Activated CD4-positive, alpha-beta memory T cell treated with anti-CD3 and anti-CD28 coated beads, Interleukin-2, amount 10 ng/mL, durations not matched to agents 7 days and 5 days (primary cell): ENCODE measurements around the gene SLC44A3. TPM values are rescaled to one million over a fixed set of nuclear protein-coding genes. Genes with fewer than 3 reads are reported as not detected.

Experiments used
- CTCF ChIA-PET: fragments of 350-600 bp; sonication (Branson Sonifier 250); formaldehyde crosslinking; loops from one replicate; lab custom pipeline; 2021; ENCODE audit warnings: antibody characterized with exemption, inconsistent platforms; lab: Charles Lee
- POLR2A ChIA-PET: fragments of 350-600 bp; sonication (Branson Sonifier 250); formaldehyde crosslinking; loops from one replicate; lab custom pipeline; 2021; ENCODE audit warnings: antibody characterized with exemption; lab: Charles Lee
- DNase-seq: peaks from one replicate; pipeline ENCODE4 v3.0.0-alpha.2; 2020
- H3K27ac Mint-ChIP-seq: one replicate; pipeline ENCODE4 v1.8.0; 2021; ENCODE audit warnings: mild to moderate bottlenecking, mixed read lengths
- H3K27me3 Mint-ChIP-seq: one replicate; pipeline ENCODE4 v1.8.0; 2021; ENCODE audit warnings: mixed read lengths
- H3K36me3 Mint-ChIP-seq: one replicate; pipeline ENCODE4 v1.8.0; 2021; ENCODE audit warnings: low read depth, mixed read lengths
- H3K4me1 Mint-ChIP-seq: one replicate; pipeline ENCODE4 v1.8.0; 2021; ENCODE audit warnings: mixed read lengths
- H3K4me3 Mint-ChIP-seq: one replicate; pipeline ENCODE4 v1.8.0; 2021; ENCODE audit warnings: mild to moderate bottlenecking, mixed read lengths
- H3K9me3 Mint-ChIP-seq: one replicate; pipeline ENCODE4 v1.8.0; 2021; ENCODE audit warnings: mixed read lengths
- total RNA-seq, 2 experiments: library from RNA; stranded (reverse); gene quantifications; one replicate each; pipeline ENCODE4 v1.2.3, GENCODE V29; 2021

Gene SLC44A3
- total RNA-seq, 2 experiments from 2014 or later, result 0.25 to 0.35 TPM

GRCh38 chr1:94805912-94806311 lies 14.2 kb upstream of the SLC44A3 start:
- H3K27ac Mint-ChIP-seq, result no peak overlapping the region
- peaks cover 31% of the 10 kb centered on the region for H3K4me1 Mint-ChIP-seq
- H3K36me3 Mint-ChIP-seq, result no peaks in the 10 kb centered on the region
- DNase-seq, result peak; percentile 60
- ChIA-PET POLR2A (no interaction called here), CTCF (interaction anchor here (0.6 to 5.2 kb wide), 20 partner anchors 9 to 767 kb away, joined by 3 to 55 read pairs (median 3); no protein-coding TSS in a partner anchor)
- H3K9me3 Mint-ChIP-seq, result no peaks in the 10 kb centered on the region
- H3K27me3 Mint-ChIP-seq, result no peaks in the 10 kb centered on the region
- no peak overlapping the region for H3K4me3 Mint-ChIP-seq

- Mint-ChIP-seq H3K9me3 (no peaks in the 10 kb centered on the region), H3K4me1 (peaks cover 31% of the 10 kb centered on the region), H3K27ac (no peak overlapping the region), H3K4me3 (no peak overlapping the region), H3K36me3 (no peaks in the 10 kb centered on the region), H3K27me3 (no peaks in the 10 kb centered on the region)
- CTCF ChIA-PET, result interaction anchor here (0.7 to 5.2 kb wide), 15 partner anchors 9 to 767 kb away, joined by 3 to 55 read pairs (median 3); no protein-coding TSS in a partner anchor
- POLR2A ChIA-PET, result no interaction called here
- no peak for DNase-seq
Measured at GRCh38 chr1:94806441-94806871, 13.7 kb upstream of the SLC44A3 start.

GRCh38 chr1:94807742-94808491 lies 12.2 kb upstream of the SLC44A3 start:
- H3K36me3 Mint-ChIP-seq, result no peaks in the 10 kb centered on the region
- H3K4me1 Mint-ChIP-seq, result peaks cover 26% of the 10 kb centered on the region
- peaks cover 7% of the 10 kb centered on the region for H3K27me3 Mint-ChIP-seq
- ChIA-PET POLR2A (no interaction called here), CTCF (no interaction called here)
- DNase-seq, result peak; percentile 32
- no peak overlapping the region for H3K27ac Mint-ChIP-seq
- H3K9me3 Mint-ChIP-seq, result no peaks in the 10 kb centered on the region
- no peak overlapping the region for H3K4me3 Mint-ChIP-seq

GRCh38 chr1:94808669-94809068 lies 11.5 kb upstream of the SLC44A3 start:
- Mint-ChIP-seq H3K27ac (no peak overlapping the region), H3K4me3 (no peak overlapping the region), H3K9me3 (no peaks in the 10 kb centered on the region), H3K27me3 (peaks cover 9% of the 10 kb centered on the region), H3K4me1 (peaks cover 26% of the 10 kb centered on the region), H3K36me3 (no peaks in the 10 kb centered on the region)
- no peak for DNase-seq
- ChIA-PET CTCF (no interaction called here), POLR2A (no interaction called here)

- DNase-seq, result no peak
- Mint-ChIP-seq H3K36me3 (no peaks in the 10 kb centered on the region), H3K4me3 (no peak overlapping the region), H3K9me3 (peaks cover 2% of the 10 kb centered on the region), H3K27ac (no peak overlapping the region), H3K4me1 (peaks cover 12% of the 10 kb centered on the region), H3K27me3 (peaks cover 27% of the 10 kb centered on the region)
- ChIA-PET CTCF (no interaction called here), POLR2A (no interaction called here)
Measured at GRCh38 chr1:94812985-94813384, 7.2 kb upstream of the SLC44A3 start.

GRCh38 chr1:94816030-94816429 lies 4.1 kb upstream of the SLC44A3 start:
- CTCF ChIA-PET, result no interaction called here
- no peak overlapping the region for H3K4me3 Mint-ChIP-seq
- no peak overlapping the region for H3K27ac Mint-ChIP-seq
- peaks cover 44% of the 10 kb centered on the region for H3K27me3 Mint-ChIP-seq
- H3K9me3 Mint-ChIP-seq, result peaks cover 2% of the 10 kb centered on the region
- POLR2A ChIA-PET, result no interaction called here
- peaks cover 3% of the 10 kb centered on the region for H3K4me1 Mint-ChIP-seq
- H3K36me3 Mint-ChIP-seq, result no peaks in the 10 kb centered on the region
- DNase-seq, result no peak

GRCh38 chr1:94817712-94818111 lies 2.4 kb upstream of the SLC44A3 start:
- H3K4me1 Mint-ChIP-seq, result peaks cover 3% of the 10 kb centered on the region
- no peak for DNase-seq
- H3K36me3 Mint-ChIP-seq, result no peaks in the 10 kb centered on the region
- ChIA-PET CTCF (interaction anchor here (1.1 to 1.5 kb wide), 2 partner anchors 12 to 37 kb away, joined by 4 to 5 read pairs; no protein-coding TSS in a partner anchor), POLR2A (no interaction called here)
- no peak overlapping the region for H3K4me3 Mint-ChIP-seq
- H3K27ac Mint-ChIP-seq, result no peak overlapping the region
- peaks cover 2% of the 10 kb centered on the region for H3K9me3 Mint-ChIP-seq
- H3K27me3 Mint-ChIP-seq, result peaks cover 49% of the 10 kb centered on the region

GRCh38 chr1:94819238-94819944 lies 766 bp upstream of the SLC44A3 start:
- H3K4me3 Mint-ChIP-seq, result no peak overlapping the region
- POLR2A ChIA-PET, result no interaction called here
- no peaks in the 10 kb centered on the region for H3K36me3 Mint-ChIP-seq
- H3K9me3 Mint-ChIP-seq, result no peaks in the 10 kb centered on the region
- peaks cover 3% of the 10 kb centered on the region for H3K4me1 Mint-ChIP-seq
- DNase-seq, result no peak
- H3K27me3 Mint-ChIP-seq, result peaks cover 52% of the 10 kb centered on the region
- H3K27ac Mint-ChIP-seq, result no peak overlapping the region
- CTCF ChIA-PET, result interaction anchor here (1.5 kb wide), 1 partner anchor 35 kb away, joined by 5 read pairs; no protein-coding TSS in a partner anchor

GRCh38 chr1:94820936-94821335 lies 779 bp downstream of the SLC44A3 start:
- peaks cover 2% of the 10 kb centered on the region for H3K4me1 Mint-ChIP-seq

GRCh38 chr1:94821636-94822305 lies 1.6 kb downstream of the SLC44A3 start:
- no peak for DNase-seq
- no peaks in the 10 kb centered on the region for H3K36me3 Mint-ChIP-seq
- H3K27ac Mint-ChIP-seq, result no peak overlapping the region
- H3K9me3 Mint-ChIP-seq, result no peaks in the 10 kb centered on the region
- H3K4me3 Mint-ChIP-seq, result no peak overlapping the region
- CTCF ChIA-PET, result interaction anchor here (0.5 to 1.7 kb wide), 2 partner anchors 32 to 83 kb away, joined by 3 to 4 read pairs; no protein-coding TSS in a partner anchor
- peaks cover 2% of the 10 kb centered on the region for H3K4me1 Mint-ChIP-seq
- H3K27me3 Mint-ChIP-seq, result peaks cover 48% of the 10 kb centered on the region
- POLR2A ChIA-PET, result no interaction called here

More at GRCh38 chr1:94820936-94821335, 779 bp downstream of the SLC44A3 start:
- Mint-ChIP-seq H3K9me3 (no peaks in the 10 kb centered on the region), H3K27me3 (peaks cover 48% of the 10 kb centered on the region), H3K36me3 (no peaks in the 10 kb centered on the region), H3K27ac (no peak overlapping the region), H3K4me3 (no peak overlapping the region)
- no peak for DNase-seq
- POLR2A ChIA-PET, result no interaction called here
- CTCF ChIA-PET, result interaction anchor here (1.7 kb wide), 1 partner anchor 33 kb away, joined by 4 read pairs; no protein-coding TSS in a partner anchor

- ChIA-PET CTCF (no interaction called here), POLR2A (no interaction called here)
- DNase-seq, result no peak
- Mint-ChIP-seq H3K27me3 (peaks cover 43% of the 10 kb centered on the region), H3K27ac (no peak overlapping the region), H3K4me3 (no peak overlapping the region), H3K4me1 (peaks cover 2% of the 10 kb centered on the region), H3K36me3 (no peaks in the 10 kb centered on the region), H3K9me3 (no peaks in the 10 kb centered on the region)
Measured at GRCh38 chr1:94823116-94823515, 3.0 kb downstream of the SLC44A3 start.

- CTCF ChIA-PET, result no interaction called here
- POLR2A ChIA-PET, result no interaction called here
- Mint-ChIP-seq H3K4me3 (no peak overlapping the region), H3K9me3 (no peaks in the 10 kb centered on the region), H3K27ac (no peak overlapping the region), H3K4me1 (peaks cover 1% of the 10 kb centered on the region), H3K36me3 (no peaks in the 10 kb centered on the region), H3K27me3 (peaks cover 33% of the 10 kb centered on the region)
- DNase-seq, result no peak
Measured at GRCh38 chr1:94825936-94826335, 5.8 kb downstream of the SLC44A3 start.

GRCh38 chr1:94827434-94827833 lies 7.3 kb downstream of the SLC44A3 start:
- Mint-ChIP-seq H3K9me3 (no peaks in the 10 kb centered on the region), H3K4me3 (no peak overlapping the region), H3K36me3 (no peaks in the 10 kb centered on the region), H3K4me1 (no peaks in the 10 kb centered on the region), H3K27me3 (peaks cover 28% of the 10 kb centered on the region), H3K27ac (no peak overlapping the region)
- POLR2A ChIA-PET, result no interaction called here
- CTCF ChIA-PET, result no interaction called here
- DNase-seq, result no peak
